Forelimb muscle (tissue), 1 donor: ENCODE results near the gene MYL3. TPM values are rescaled to one million over a fixed set of nuclear protein-coding genes. Genes with fewer than 3 reads are reported as not detected.

ENCODE experiments used
- DNase-seq: peaks from one replicate; pipeline ENCODE4 v3.0.0-alpha.2; 2013; ENCODE audit warnings: low read depth
- polyA plus RNA-seq: library from polyadenylated mRNA; unstranded; fragments of 120-200 nt; gene quantifications from one replicate; pipeline ENCODE4 v1.2.1, GENCODE V29; 2013; ENCODE audit not compliant: insufficient read length

The MYL3 gene
- polyA plus RNA-seq, 1 donor, result 312 TPM

DNA sequence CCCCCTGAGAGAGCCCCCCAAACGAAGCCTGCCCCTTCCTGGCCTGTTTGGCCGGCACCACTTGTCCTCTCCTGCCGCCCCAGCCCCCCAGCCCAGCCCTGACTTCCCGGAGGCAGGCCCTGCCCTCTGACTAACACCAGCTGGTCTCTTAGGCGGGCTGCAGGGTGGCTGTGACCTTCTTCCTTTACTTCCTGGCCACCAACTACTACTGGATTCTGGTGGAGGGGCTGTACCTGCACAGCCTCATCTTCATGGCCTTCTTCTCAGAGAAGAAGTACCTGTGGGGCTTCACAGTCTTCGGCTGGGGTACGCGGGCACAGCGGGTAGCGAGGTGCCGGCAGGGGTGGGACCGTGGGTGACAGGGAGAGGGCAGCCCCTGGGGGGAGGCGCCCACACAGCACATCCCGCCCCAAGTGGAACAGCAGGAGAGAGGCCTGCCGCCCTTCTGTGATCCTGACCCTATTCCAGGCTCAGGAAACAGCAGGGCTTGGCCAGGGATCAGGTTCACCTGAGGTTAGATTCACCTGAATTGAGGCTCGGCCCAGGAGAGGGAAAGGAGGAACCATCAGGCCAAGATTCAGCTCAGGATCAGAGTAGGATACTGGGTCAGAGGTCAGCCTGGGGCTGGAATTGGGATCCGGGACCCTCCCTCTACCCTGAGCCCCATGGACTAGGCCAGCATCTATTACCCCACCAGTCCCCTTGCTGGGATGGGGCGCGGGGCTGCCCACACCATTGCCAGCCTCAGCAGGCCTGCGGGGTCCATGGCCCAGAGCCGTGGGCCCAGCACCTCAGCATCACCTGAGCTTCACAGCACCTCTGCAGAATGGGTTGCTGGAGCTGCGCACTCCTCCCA lies 36.1 kb upstream of the MYL3 start:
- DNase-seq, result no peak

DNA sequence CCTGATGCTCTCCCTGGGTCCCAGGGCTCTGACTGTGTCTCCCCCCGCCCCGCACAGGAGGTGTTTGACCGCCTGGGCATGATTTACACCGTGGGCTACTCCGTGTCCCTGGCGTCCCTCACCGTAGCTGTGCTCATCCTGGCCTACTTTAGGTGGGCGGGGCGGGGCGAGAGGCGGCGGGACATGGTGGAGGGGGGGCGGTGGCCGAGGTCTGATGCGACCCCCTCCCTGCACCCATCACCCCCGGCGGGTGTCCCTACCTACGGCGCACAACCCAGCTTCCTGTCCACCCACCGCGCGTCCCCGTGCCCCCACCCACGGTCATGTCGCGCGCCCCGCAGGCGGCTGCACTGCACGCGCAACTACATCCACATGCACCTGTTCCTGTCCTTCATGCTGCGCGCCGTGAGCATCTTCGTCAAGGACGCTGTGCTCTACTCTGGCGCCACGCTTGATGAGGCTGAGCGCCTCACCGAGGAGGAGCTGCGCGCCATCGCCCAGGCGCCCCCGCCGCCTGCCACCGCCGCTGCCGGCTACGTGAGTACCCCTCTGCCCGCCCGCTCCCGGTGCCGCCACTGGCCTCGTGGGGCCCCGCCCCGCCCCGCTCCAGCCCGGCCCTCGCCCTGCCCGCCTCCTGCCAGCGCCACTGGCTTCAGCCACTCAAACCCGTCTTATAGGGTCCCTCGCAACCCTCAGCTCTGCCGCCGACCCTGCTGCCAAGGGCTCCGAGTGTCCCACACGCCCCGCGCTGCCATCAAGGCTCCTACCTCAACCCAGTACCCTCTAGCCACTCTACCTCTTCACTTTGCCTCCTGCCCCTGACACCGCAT lies 35.3 kb upstream of the MYL3 start:
- no peak for DNase-seq

DNA sequence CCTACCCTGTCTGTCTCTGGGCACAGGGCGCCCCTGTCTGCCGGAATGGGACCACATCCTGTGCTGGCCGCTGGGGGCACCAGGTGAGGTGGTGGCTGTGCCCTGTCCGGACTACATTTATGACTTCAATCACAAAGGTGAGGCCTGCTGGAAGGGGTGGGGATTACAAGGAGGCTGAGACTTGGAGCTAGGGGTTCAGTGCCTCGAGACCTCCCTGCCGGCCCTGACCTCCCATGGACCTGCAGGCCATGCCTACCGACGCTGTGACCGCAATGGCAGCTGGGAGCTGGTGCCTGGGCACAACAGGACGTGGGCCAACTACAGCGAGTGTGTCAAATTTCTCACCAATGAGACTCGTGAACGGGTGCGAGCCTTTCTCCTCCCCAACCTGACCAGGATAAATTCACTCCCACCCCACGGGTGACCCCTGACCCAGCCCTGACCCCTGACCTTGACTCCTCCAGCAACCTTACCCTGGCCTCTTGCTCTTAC lies 34.6 kb upstream of the MYL3 start:
- no peak for DNase-seq

DNA sequence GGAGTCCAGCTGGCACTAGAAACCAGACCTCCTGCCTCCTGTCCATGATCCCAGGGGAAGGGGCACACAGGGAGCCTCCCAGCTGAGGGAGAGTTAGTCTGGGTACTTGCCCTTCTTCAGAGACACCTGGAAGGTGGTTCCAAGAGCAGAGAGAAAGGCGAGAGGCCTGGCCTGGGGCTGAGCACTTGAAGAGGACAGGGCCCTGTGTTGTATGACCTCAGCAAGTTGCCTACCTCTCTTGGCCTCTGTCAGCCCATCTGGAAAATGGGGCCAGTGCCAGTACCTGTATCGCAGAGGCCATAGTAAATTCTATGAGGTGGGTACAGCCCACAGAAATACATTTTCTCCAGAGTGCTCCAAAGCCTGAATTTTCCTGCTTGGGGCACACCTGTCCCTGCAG lies 33.8 kb upstream of the MYL3 start:
- no peak for DNase-seq

DNA sequence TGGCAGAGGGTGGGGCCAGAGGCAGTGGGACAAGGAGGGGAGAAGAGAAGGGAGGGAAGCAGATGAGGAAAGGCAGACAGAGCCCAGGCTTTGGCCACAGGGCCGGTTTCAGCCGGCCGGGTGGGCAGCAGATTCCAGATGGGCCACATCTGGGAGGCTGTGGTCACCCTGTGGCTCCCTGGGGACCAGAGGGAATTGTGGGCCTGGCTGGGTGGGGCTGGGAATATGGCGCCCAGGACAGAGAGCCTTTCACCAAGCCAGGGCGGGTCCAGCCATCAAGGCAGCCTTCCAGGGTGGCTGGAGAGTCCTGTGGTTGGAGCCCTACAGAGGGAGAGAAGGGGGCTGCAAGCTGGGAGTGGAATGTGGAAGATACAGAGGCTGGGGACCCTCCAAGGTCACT lies 33.1 kb upstream of the MYL3 start:
- no peak for DNase-seq

DNA sequence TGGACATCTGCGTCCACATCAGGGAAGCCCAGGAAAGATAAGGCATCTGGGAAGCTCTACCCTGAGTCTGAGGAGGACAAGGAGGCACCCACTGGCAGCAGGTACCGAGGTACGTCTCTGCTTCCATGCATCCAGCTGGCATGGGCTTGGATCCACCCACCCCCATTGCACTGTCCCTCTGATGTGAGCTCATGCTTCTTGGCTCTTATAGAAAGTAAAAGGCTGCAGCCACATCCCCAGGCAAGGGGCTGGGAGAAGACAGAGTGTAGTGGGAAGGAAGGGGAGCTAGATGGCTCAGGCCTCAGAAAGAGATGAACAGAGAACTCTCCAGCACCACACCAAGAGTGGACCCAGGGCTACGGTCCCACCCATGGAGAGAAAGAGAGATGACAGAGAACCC lies 32.5 kb upstream of the MYL3 start:
- no peak for DNase-seq

DNA sequence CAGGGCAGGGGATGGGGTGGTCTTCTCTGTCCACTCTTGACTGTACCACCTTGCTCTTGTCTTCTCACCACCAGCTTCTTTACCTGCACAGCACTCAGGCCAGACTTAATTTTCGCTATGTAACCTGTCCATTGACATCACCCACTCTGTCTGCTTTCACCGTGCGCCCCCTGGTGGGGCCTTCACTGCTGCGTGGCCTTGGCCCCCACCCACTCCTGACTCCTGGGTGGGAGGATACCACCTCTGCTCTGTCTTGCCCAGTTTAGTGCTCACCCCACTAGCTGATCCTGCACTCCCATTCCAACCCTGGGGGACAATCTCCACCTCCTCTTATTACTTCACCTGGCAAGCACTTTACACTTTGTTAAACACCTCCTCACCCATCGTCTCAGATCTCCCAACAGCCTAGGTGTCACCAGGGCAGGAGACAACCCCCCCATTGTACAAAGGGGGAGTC lies 32.0 kb upstream of the MYL3 start:
- no peak for DNase-seq

DNA sequence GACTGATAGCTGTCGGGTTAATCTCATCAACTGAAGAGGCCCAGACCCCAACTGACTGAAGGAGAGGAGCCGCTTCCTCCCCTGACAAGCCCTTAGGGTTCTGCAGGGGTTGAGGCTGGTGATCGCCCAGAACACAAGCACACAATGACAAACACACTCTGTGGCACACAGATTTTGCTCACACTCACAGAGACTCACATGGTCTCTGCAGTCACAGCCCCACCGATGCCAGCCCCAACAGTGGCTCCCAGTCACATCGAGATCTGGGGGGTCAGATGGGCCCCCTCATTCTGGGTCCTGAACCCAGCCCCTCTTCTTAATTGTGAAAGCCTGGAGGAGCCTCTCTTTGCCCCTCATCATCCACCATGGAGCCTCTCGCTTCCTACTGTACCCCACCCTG lies 31.0 kb upstream of the MYL3 start:
- DNase-seq, result no peak

DNA sequence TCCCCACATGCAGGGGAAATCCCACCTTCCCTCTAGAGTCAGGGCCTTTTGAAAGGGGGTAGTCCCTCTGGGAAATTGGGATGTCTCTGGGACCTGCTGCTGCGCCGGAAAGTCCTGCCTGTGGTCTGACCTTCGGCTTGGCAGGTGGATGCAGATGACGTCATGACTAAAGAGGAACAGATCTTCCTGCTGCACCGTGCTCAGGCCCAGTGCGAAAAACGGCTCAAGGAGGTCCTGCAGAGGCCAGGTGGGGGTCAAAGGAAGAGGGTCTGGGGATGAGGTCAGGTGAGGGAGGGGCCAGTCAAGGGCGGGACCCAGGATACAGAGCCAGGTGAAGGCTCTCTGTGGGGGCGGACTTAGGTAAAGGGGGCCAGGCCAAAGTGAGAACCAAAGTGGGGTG lies 30.5 kb upstream of the MYL3 start:
- DNase-seq, result no peak

DNA sequence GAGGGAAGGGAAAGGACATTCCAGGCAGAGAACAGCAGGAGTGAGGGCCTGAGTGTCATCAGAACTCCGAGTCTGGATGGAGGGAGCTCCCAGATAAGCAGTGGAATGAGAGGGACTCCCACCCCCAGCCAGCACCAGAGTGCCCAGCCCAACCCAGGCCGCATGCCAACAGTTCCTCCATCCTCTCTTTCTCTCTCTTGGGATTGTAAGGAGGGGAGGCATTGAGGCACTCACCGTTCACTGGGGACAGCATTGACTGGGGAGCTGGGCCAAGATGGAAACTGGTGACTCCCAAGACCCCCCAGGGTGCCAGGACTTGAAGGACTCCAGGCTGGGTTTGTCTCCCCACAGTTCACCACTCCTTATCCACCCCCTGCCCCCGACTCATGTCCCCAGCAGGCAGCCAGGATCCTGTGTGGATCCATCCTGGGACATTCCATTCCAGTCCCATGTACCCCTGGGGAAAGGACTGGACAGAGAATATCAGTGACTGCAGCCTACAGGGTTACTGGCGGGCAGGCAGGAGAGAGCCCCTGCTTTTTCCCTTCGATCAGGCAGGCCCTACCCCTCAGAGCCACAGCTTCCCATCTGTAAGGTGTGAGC lies 30.0 kb upstream of the MYL3 start:
- no peak for DNase-seq

DNA sequence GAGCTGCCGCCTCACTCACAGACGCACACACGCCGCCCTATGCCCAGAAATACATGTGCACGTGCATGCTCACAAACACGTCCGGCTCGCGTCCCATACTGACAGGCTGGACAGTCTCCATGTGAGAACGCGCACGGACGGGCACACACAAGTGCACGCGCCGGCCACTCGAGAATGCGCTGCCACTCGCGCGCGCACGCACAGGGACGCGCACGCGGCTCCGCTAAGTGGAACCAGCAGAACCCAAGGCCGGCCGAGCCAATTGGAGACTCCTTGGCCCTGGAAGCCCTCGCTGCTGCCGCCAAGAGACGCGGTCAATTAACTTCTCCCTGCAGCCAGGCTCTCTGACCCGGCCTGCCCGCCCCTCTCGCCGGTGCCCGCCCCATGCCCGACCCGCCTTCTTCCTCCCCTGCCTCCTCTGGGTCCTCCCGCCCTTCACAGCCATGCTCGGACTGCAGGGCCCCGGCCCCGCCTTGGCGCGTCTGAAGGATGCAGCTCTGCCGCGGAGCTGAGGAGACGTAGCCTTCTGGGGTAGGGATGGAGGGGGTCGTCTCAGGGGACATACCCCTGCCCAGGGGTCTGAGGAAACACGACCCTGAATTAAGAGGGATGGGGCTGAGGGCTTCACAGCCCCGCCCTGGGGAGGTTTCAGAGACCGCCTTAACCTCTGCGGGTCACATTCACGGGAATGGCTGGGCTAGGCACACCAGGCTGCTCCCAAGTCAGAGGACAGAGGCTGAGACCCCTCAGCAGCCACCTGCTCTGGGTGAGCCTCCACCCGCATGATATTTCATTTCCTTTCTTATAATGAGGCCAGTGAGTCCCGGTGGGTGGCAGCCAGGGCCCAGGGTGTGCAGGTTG lies 29.3 kb upstream of the MYL3 start:
- no peak for DNase-seq

DNA sequence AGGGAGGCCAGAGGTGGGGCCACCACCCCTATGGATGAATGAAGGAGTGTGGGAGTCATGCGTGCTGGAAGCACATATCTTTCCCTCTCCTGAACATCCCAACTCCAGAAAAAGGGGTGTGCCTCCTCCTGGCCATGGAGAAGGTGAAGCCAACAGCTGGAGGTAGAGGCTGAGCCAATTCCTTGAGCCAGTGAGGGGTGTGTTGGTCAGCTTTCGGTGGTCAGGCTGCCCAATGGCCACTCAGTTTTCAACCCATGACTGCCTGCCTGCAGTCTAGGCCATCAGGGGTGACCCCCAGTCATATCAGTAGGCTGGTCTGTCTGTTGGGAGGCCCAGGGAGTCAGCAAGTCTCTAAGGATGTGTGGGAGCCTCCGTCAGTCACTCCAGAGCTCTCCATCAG lies 27.9 kb upstream of the MYL3 start:
- DNase-seq, result no peak

DNA sequence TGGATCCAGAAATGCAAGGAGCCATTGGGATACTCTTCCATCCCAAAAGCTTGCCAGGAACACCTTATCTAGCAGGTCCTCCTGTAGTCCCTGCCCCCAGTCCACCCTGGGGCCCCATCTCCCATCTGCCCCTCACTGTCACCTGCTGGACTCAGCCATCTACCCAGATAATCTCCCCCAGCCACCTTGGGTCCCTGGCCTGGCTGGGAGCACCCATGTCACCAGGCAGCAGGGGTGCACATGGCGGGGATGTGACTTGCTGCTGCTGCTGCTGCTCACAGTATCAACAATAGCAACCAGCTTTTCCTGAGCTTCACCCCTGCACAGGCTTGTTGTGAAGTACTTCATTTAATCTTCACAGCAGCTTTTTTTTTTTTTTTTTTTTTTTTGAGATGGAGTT lies 26.9 kb upstream of the MYL3 start:
- no peak for DNase-seq

DNA sequence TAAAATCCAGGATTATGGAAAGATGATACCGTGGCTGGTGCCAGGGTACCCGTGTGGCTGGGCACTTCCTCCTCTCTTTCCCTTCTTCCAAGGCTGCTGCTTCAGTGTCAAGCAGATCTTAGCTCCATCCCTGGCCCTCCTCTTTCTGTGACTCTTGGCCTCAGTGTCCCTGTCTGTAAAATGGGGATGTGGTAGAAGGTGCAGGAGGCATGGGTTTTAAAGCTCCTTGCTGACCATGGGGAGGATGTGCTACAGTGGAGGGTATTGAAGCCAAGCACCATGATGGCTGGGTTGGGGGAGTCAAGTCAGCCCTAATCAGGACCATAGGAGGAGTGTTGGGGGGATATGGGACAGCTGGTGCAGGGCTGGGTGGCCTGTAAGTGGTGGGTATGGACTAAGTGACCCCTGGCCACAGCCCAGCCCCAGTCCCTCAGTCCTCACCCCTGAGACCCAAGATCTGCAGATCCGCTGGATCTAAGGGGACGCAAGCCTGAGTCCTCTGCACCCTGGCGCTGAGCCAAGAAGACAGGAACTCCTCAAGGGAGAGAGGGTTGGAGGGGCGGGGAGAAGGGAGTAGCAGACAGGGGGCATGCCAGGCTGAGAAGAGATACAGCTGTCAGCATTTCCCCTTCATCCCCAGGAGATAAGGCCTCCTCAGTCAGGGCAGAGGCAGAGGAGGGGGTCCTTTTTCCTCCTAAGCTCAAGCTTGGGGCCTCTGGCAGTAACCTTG lies 26.3 kb upstream of the MYL3 start:
- no peak for DNase-seq

DNA sequence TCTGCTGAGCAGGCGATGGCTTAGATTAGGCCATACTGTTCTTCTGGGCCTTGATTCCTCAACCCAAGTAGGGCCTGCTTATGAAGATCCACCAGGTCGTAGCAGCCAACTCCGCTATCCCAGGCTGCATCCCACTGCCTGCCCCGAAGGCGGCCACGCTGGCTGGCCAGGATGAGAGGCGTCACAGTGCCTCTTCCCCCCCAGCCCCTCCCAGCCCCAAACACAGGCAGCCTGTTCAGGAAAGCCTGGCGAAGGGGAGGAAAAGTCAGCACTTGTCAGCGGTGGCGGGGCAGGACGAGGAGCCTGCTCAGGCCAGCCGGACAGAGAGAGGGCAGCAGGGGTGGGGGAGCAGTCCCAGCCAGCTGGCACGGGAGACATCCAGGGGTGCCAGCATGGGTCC lies 25.5 kb upstream of the MYL3 start:
- DNase-seq, result no peak

DNA sequence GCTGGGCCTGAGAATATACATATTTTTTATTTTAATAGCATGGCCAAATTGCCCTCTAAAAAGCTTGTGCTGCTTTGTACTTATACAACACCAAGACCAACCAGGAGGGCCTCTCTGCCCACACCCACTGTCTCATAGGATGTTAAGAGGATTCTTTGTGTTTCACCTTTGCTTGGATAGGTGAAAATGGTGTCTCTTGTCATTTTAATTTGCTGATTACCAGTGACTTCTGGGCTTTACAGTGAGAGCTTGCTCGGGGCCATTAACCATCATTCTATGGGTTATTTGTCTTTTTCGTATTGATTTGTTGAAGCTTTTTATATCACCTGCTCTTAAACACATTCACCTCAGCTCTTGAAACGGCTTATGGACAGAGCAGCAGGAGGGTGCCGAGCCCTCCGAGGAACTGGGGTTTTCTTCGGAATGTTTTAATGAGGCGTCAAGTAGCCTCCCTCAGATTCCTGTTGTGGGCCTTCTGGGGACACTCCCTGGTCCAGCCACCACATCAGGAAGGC lies 24.8 kb upstream of the MYL3 start:
- no peak for DNase-seq

DNA sequence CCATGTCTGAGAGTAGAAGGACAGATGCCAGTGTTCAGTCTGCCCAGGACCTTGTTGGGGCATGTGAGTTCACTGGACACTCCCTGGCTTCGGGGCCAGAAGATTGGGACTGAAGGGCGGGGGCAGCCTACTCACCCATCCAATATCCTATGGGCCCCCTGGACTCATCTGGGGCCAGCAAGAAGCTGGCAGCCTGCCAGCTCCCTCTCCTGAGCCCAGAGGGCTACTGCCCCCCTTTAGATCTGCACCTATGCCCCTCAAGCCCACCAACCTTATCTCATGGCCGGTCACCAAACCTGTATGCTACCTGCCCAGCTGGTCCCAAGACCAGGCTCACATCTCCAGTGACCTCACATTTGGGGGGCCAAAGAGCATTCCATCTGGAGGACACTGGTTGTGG lies 22.4 kb upstream of the MYL3 start:
- DNase-seq, result no peak

DNA sequence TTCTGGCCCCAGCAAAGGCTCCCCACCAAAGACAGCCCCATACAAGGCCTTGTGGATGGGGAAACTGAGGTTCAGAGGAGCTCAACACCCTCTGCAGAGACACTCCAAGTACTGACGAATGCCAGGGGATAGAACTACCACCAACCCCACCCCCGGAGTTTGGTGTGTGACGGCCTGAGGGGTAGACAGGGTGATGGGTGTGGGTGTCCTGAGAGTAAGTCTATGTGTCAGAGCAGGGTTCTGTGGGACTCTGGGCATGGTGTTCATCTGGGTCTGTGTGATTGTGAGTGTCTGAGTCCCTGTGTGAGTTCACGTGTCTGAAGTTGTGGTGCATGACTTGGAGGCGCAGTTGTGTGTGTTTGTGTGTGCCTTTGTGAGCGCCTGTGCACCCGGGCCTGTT lies 21.7 kb upstream of the MYL3 start:
- DNase-seq, result no peak

DNA sequence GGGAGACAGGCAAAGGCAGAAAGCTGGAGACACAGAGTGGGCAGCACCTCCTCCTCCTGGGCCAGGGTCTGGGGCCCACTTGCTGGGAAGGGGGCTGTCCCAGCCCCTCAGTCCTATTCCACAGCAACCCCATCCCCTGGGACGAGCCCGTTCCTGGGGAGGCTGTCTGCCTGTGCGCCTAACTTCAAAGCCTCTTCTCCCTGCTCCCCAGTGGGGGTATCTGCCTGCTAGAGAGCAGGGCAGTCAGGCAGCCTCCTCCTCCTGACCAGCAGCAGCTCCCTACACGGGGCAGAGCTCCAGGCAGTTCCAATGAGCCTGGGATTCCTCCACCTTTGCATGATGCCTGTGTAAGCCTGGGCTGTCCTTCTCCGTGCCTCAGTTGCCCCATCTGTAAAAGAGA lies 21.2 kb upstream of the MYL3 start:
- no peak for DNase-seq

DNA sequence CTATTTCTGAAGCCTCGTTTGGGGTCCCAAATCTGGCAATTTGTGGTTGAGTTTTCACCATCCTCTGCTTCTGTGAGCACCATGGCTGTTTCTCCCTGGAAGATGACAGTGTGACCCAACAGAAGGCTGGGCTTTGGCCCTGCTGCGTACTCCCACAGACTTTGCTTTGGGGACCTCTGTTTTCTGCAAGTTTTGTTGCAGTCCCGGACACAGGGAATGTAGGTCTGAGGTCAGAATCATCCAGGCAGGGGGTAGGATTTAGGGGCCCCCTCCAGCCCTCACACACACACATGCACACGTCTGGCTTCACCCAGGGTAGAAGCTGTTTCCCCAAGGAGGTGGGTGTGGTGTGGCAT lies 20.6 kb upstream of the MYL3 start:
- no peak for DNase-seq
